Neural cell (in vitro differentiated cells): ENCODE measurements around the gene KCNJ1. TPM values are rescaled to one million over a fixed set of nuclear protein-coding genes. Genes with fewer than 3 reads are reported as not detected.

ENCODE experiments used
- H2AFZ ChIP-seq: fragments of 200-600, 300-800 bp; sonication (generic), shearing (Covaris generic); 2 replicates; pipeline ENCODE4 v1.6.0; 2014; ENCODE audit warnings: low read depth, mild to moderate bottlenecking, antibody characterized with exemption, low read length, moderate library complexity
- H3F3A ChIP-seq: fragments of 200-600 bp; shearing (Covaris generic); 2 replicates; pipeline ENCODE4 v1.6.1; 2016; ENCODE audit warnings: mild to moderate bottlenecking, moderate library complexity, mixed read lengths, antibody characterized with exemption, low read length; ENCODE audit not compliant: insufficient read depth, poor library complexity, severe bottlenecking
- H3K27ac ChIP-seq: fragments of 200-600, 300-800 bp; sonication (generic), shearing (Covaris generic); 2 replicates; pipeline ENCODE4 v1.5.1; 2014; ENCODE audit warnings: mild to moderate bottlenecking, low read length, moderate library complexity
- H3K27me3 ChIP-seq: fragments of 300-800, 200-600 bp; sonication (generic), shearing (Covaris generic); 2 replicates; pipeline ENCODE4 v1.6.0; 2014; ENCODE audit warnings: mild to moderate bottlenecking, low read depth, low read length, moderate library complexity; ENCODE audit not compliant: insufficient read depth
- H3K36me3 ChIP-seq: fragments of 300-800, 200-600 bp; sonication (generic), shearing (Covaris generic); 2 replicates; pipeline ENCODE4 v1.5.1; 2014; ENCODE audit warnings: mild to moderate bottlenecking, antibody characterized with exemption, low read length, moderate library complexity; ENCODE audit not compliant: insufficient read depth
- H3K4me2 ChIP-seq: fragments of 300-800, 200-600 bp; sonication (generic), shearing (Covaris generic); 2 replicates; pipeline ENCODE4 v1.6.0; 2014; ENCODE audit warnings: mild to moderate bottlenecking, low read length
- H3K4me3 ChIP-seq: fragments of 300-800, 200-600 bp; sonication (generic), shearing (Covaris generic); 2 replicates; pipeline ENCODE4 v1.5.1; 2014; ENCODE audit warnings: mild to moderate bottlenecking, low read length, moderate library complexity
- H3K79me2 ChIP-seq: fragments of 200-600 bp; shearing (Covaris generic); replicated peaks from 2 replicates; pipeline ENCODE4 v1.6.0; 2014; ENCODE audit warnings: mild to moderate bottlenecking, low read length, moderate library complexity; ENCODE audit not compliant: insufficient read depth
- H3K9ac ChIP-seq: fragments of 300-800, 200-600 bp; sonication (generic), shearing (Covaris generic); 2 replicates; pipeline ENCODE4 v1.6.1; 2016; ENCODE audit warnings: mild to moderate bottlenecking, low read length, mixed read lengths
- H3K9me2 ChIP-seq: fragments of 200-600 bp; shearing (Covaris generic); 2 replicates; pipeline ENCODE4 v1.6.1; 2016; ENCODE audit warnings: mild to moderate bottlenecking, low read length, mixed read lengths; ENCODE audit not compliant: insufficient read depth
- H3K9me3 ChIP-seq: fragments of 200-600, 300-800 bp; sonication (generic), shearing (Covaris generic); 2 replicates; pipeline ENCODE4 v1.6.1; 2016; ENCODE audit warnings: mild to moderate bottlenecking, mixed run types, low read length, moderate library complexity, mixed read lengths
- H4K20me1 ChIP-seq: fragments of 200-600 bp; shearing (Covaris generic); 2 replicates; pipeline ENCODE4 v1.6.1; 2016; ENCODE audit warnings: mild to moderate bottlenecking, mixed run types; ENCODE audit not compliant: insufficient read depth
- CTCF ChIP-seq: fragments of 450-650 bp; IDR thresholded peaks from 2 replicates; pipeline ENCODE4 v1.5.1; 2014; ENCODE audit warnings: antibody characterized with exemption, mild to moderate bottlenecking, moderate library complexity; ENCODE audit not compliant: poor library complexity, severe bottlenecking
- EP300 ChIP-seq: fragments of 450-650 bp; conservative IDR thresholded peaks from 2 replicates; pipeline ENCODE4 v1.6.1; 2014; ENCODE audit warnings: antibody characterized with exemption, mild to moderate bottlenecking, moderate library complexity; ENCODE audit not compliant: poor library complexity, severe bottlenecking
- EZH2 ChIP-seq: fragments of 200-600, 300-800 bp; shearing (Covaris generic), sonication (generic); IDR thresholded peaks from 2 replicates; pipeline ENCODE4 v1.6.1; 2014; ENCODE audit warnings: antibody characterized with exemption, low read length, borderline replicate concordance, mild to moderate bottlenecking; ENCODE audit not compliant: insufficient read depth, poor library complexity, severe bottlenecking
- POLR2AphosphoS5 ChIP-seq: IDR thresholded peaks from 2 replicates; pipeline ENCODE4 v1.6.1; 2012
- RAD21 ChIP-seq: fragments of 450-650 bp; conservative IDR thresholded peaks from 2 replicates; pipeline ENCODE4 v1.6.1; 2014; ENCODE audit warnings: antibody characterized with exemption, mild to moderate bottlenecking, moderate library complexity
- REST ChIP-seq: IDR thresholded peaks from 2 replicates; pipeline ENCODE4 v1.6.1; 2012; ENCODE audit warnings: borderline replicate concordance
- SMC3 ChIP-seq: fragments of 450-650 bp; conservative IDR thresholded peaks from 2 replicates; pipeline ENCODE4 v1.6.1; 2014; ENCODE audit warnings: antibody characterized with exemption, mild to moderate bottlenecking, moderate library complexity; ENCODE audit not compliant: poor library complexity
- TAF1 ChIP-seq: IDR thresholded peaks from 2 replicates; pipeline ENCODE4 v1.6.1; 2012; ENCODE audit warnings: low read depth
- polyA plus RNA-seq: library from polyadenylated mRNA; depleted of rRNA; stranded (reverse); fragments of >200 nt; gene quantifications from 2 replicates; pipeline ENCODE4 v1.2.3, GENCODE V29; 2014

Gene KCNJ1
- polyA plus RNA-seq, 1 donor from 2014 or later = 0.22 TPM

GRCh38 chr11:128891913-128892398, 24.9 kb upstream of the KCNJ1 start:
- Histone ChIP-seq H3K4me3 (peak overlapping the region; percentile 79), H3K9ac (no peak overlapping the region)

GRCh38 chr11:128890543-128891368, 23.7 kb upstream of the KCNJ1 start, which contains the start of gene KCNJ5:
TSS of gene KCNJ5 (plus strand) at chr11:128891356. CDS start at chr11:128911274, 19,918 bp downstream.
- H3K27ac ChIP-seq = no peak within 1 kb of the TSS
- no peak within 1 kb of the TSS for H2AFZ ChIP-seq
- peak within 1 kb of the TSS; percentile 58 for H3K9ac ChIP-seq
- peaks cover 45% of the 10 kb centered on the region for H3K27me3 ChIP-seq
- no peaks in the 10 kb centered on the region for H4K20me1 ChIP-seq
- no peaks in the 10 kb centered on the region for H3K79me2 ChIP-seq
- TF ChIP-seq EP300 = no peak
- TF ChIP-seq SMC3 = peak; percentile 38
- no peak for TF ChIP-seq REST
- peak; percentile 35 for TF ChIP-seq RAD21
- TF ChIP-seq TAF1 = no peak
- H3F3A ChIP-seq = no peaks in the 10 kb centered on the region
- H3K36me3 ChIP-seq = no peaks in the 10 kb centered on the region
- no peaks in the 10 kb centered on the region for H3K9me3 ChIP-seq
- H3K4me2 ChIP-seq = peak within 1 kb of the TSS; percentile 45
- H3K4me3 ChIP-seq = peak within 1 kb of the TSS; percentile 79
- H3K9me2 ChIP-seq = no peaks in the 10 kb centered on the region

More at GRCh38 chr11:128891913-128892398, 24.9 kb upstream of the KCNJ1 start:
- Histone ChIP-seq H3K27ac (no peak overlapping the region), H3K9me3 (no peaks in the 10 kb centered on the region), H4K20me1 (no peaks in the 10 kb centered on the region), H3K27me3 (peaks cover 45% of the 10 kb centered on the region), H2AFZ (no peak overlapping the region), H3K4me2 (no peak overlapping the region), H3F3A (no peaks in the 10 kb centered on the region), H3K36me3 (no peaks in the 10 kb centered on the region), H3K9me2 (no peaks in the 10 kb centered on the region), H3K79me2 (no peaks in the 10 kb centered on the region)
- TF ChIP-seq RAD21 (no peak), POLR2AphosphoS5 (no peak)

- peak overlapping the region; percentile 79 for H3K4me3 ChIP-seq
- no peaks in the 10 kb centered on the region for H3K9me3 ChIP-seq
- no peaks in the 10 kb centered on the region for H3K9me2 ChIP-seq
- peak overlapping the region; percentile 58 for H3K9ac ChIP-seq
- no peak overlapping the region for H3K27ac ChIP-seq
- H3K36me3 ChIP-seq = no peaks in the 10 kb centered on the region
- H4K20me1 ChIP-seq = no peaks in the 10 kb centered on the region
- peaks cover 45% of the 10 kb centered on the region for H3K27me3 ChIP-seq
- peak overlapping the region; percentile 45 for H3K4me2 ChIP-seq
- no peaks in the 10 kb centered on the region for H3F3A ChIP-seq
- H2AFZ ChIP-seq = no peak overlapping the region
- H3K79me2 ChIP-seq = no peaks in the 10 kb centered on the region
- TF ChIP-seq SMC3 (no peak), RAD21 (no peak), POLR2AphosphoS5 (no peak), CTCF (no peak), EZH2 (no peak), REST (no peak), TAF1 (no peak)
Observed at GRCh38 chr11:128890216-128890542, 23.1 kb upstream of the KCNJ1 start.
